SU-DHL-6 (cell line): ENCODE measurements around the gene DISP3.

Experiments
- H2AFZ ChIP-seq: fragments of 200-600 bp; sonication (generic); 2 replicates; pipeline ENCODE4 v1.6.1; 2014; ENCODE audit warnings: low read depth, mild to moderate bottlenecking, moderate library complexity, mixed read lengths, antibody characterized with exemption, low read length; ENCODE audit not compliant: severe bottlenecking
- H3F3A ChIP-seq: fragments of 200-600 bp; shearing (Covaris generic); 2 replicates; pipeline ENCODE4 v1.6.0; 2016; ENCODE audit warnings: antibody characterized with exemption, mild to moderate bottlenecking; ENCODE audit not compliant: insufficient read depth
- H3K27ac ChIP-seq: fragments of 200-600 bp; sonication (generic); 2 replicates; pipeline ENCODE4 v1.5.1; 2016; ENCODE audit warnings: low read depth, mild to moderate bottlenecking, low read length, moderate library complexity, mixed read lengths
- H3K27me3 ChIP-seq: fragments of 200-600 bp; sonication (generic), shearing (Covaris generic); 2 replicates; pipeline ENCODE4 v1.6.0; 2014; ENCODE audit warnings: mild to moderate bottlenecking, low read length
- H3K36me3 ChIP-seq: fragments of 200-600 bp; sonication (generic); 2 replicates; pipeline ENCODE4 v1.6.1; 2014; ENCODE audit warnings: mild to moderate bottlenecking, low read length, mixed read lengths
- H3K4me2 ChIP-seq: fragments of 300-600, 200-600 bp; shearing (Covaris generic), sonication (generic); 2 replicates; pipeline ENCODE4 v1.6.0; 2014; ENCODE audit warnings: low read length, low read depth, mild to moderate bottlenecking; ENCODE audit not compliant: poor library complexity, severe bottlenecking
- H3K4me3 ChIP-seq: fragments of 200-600 bp; sonication (generic); 2 replicates; pipeline ENCODE4 v1.5.1; 2014; ENCODE audit warnings: antibody characterized with exemption, low read length, mild to moderate bottlenecking, mixed read lengths; ENCODE audit not compliant: insufficient read depth, poor library complexity, severe bottlenecking
- H3K79me2 ChIP-seq: fragments of 200-600 bp; sonication (generic); 2 replicates; pipeline ENCODE4 v1.6.1; 2014; ENCODE audit warnings: mild to moderate bottlenecking, low read length, moderate library complexity; ENCODE audit not compliant: insufficient read depth
- H3K9ac ChIP-seq: fragments of 200-600 bp; sonication (generic); 2 replicates; pipeline ENCODE4 v1.7.0; 2014; ENCODE audit warnings: mild to moderate bottlenecking, low read length
- H3K9me2 ChIP-seq: fragments of 200-600 bp; sonication (generic); replicated peaks from 2 replicates; pipeline ENCODE4 v1.6.1; 2014; ENCODE audit warnings: low read length; ENCODE audit not compliant: insufficient read depth
- H3K9me3 ChIP-seq: fragments of 200-600 bp; sonication (generic); 2 replicates; pipeline ENCODE4 v1.6.1; 2014; ENCODE audit warnings: low read length, mixed read lengths; ENCODE audit not compliant: insufficient read depth
- H4K20me1 ChIP-seq: fragments of 200-600 bp; sonication (generic); 2 replicates; pipeline ENCODE4 v1.6.1; 2014; ENCODE audit warnings: low read depth, mild to moderate bottlenecking, antibody characterized with exemption, low read length, moderate library complexity, mixed read lengths
- CTCF ChIP-seq: fragments of 200-600 bp; sonication (generic); IDR thresholded peaks from one replicate; pipeline ENCODE4 v1.5.1; 2017; ENCODE audit warnings: antibody characterized with exemption, mild to moderate bottlenecking, low read length, moderate library complexity; ENCODE audit not compliant: insufficient read depth, poor library complexity, severe bottlenecking
- EZH2phosphoT487 ChIP-seq: fragments of 200-600 bp; sonication (generic), shearing (Covaris generic); conservative IDR thresholded peaks from 2 replicates; pipeline ENCODE4 v1.6.1; 2018; ENCODE audit warnings: mild to moderate bottlenecking, antibody characterized with exemption, low read length, moderate library complexity, mixed read lengths

The DISP3 gene

DNA sequence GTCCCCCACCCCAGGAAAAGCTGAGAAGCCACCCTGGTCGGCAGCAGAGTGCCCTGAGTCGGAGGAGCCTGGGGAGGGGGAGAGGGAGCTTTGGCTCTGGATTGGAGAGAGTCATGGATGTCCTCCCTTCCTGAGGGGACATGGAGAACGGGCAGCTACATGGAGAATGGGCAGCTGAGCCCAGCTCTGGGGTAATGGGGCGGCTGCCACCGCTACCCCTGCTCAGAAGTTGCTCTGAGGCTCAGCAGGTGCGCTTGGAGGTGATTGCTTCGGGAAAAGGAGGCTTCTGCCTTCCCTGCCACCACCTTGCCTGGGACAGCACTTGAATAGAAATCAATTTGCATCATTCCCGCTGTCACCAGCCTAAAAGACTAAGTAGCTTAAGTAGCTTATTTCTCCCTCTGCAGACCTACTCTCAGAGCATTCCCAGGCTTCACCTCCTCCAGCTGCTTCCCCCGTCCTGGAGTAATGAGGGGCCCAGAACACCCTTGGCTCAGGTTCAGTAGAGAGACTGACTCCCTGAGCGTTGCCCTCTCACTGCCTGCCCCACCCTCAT lies 8.3 kb downstream of the DISP3 start:
- no peaks in the 10 kb centered on the region for H3K27me3 ChIP-seq
- H3F3A ChIP-seq = no peaks in the 10 kb centered on the region
- no peaks in the 10 kb centered on the region for H3K79me2 ChIP-seq
- H3K4me2 ChIP-seq = no peak overlapping the region
- no peaks in the 10 kb centered on the region for H3K36me3 ChIP-seq
- H3K9ac ChIP-seq = no peak overlapping the region
- H2AFZ ChIP-seq = no peak overlapping the region
- no peaks in the 10 kb centered on the region for H4K20me1 ChIP-seq
- H3K9me3 ChIP-seq = no peaks in the 10 kb centered on the region
- no peaks in the 10 kb centered on the region for H3K9me2 ChIP-seq
- H3K4me3 ChIP-seq = no peak overlapping the region
- TF ChIP-seq EZH2phosphoT487 (no peak), CTCF (no peak)
- no peak overlapping the region for H3K27ac ChIP-seq

DNA sequence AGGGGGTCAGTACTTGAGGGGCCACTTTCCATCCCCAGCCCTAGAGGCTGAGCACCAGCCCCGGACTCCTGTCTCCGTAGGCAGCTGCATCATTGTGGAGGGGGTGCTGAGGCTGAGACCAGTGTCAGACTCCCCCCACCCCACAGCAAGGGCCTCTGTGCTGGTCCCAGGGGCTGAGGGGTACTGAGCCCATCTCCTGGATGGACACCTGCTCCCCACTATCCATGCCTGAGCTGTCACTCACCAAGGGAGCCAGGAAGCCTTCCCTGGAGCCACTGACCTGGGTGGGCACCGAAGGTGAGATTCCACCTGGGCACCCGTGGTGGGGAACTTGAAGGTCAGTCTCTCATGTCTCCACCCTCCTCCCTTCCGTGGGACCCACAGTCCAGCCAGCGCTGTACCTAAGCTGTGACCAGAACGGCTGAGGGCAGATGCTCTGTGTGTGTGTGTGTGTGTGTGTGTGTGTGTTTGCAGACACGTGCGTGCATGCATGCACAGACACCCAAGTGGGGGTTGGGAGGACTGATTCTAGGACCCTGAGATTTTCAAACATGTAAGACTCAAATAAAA lies 9.3 kb downstream of the DISP3 start:
- Histone ChIP-seq H4K20me1 (no peaks in the 10 kb centered on the region), H3K9me2 (no peaks in the 10 kb centered on the region), H3K9ac (no peak overlapping the region), H3K27me3 (no peaks in the 10 kb centered on the region), H3K9me3 (no peaks in the 10 kb centered on the region), H3F3A (no peaks in the 10 kb centered on the region), H3K27ac (no peak overlapping the region), H3K79me2 (no peaks in the 10 kb centered on the region), H3K4me2 (no peak overlapping the region), H3K4me3 (no peak overlapping the region), H2AFZ (no peak overlapping the region), H3K36me3 (no peaks in the 10 kb centered on the region)
- no peak for TF ChIP-seq CTCF
- TF ChIP-seq EZH2phosphoT487 = no peak

DNA sequence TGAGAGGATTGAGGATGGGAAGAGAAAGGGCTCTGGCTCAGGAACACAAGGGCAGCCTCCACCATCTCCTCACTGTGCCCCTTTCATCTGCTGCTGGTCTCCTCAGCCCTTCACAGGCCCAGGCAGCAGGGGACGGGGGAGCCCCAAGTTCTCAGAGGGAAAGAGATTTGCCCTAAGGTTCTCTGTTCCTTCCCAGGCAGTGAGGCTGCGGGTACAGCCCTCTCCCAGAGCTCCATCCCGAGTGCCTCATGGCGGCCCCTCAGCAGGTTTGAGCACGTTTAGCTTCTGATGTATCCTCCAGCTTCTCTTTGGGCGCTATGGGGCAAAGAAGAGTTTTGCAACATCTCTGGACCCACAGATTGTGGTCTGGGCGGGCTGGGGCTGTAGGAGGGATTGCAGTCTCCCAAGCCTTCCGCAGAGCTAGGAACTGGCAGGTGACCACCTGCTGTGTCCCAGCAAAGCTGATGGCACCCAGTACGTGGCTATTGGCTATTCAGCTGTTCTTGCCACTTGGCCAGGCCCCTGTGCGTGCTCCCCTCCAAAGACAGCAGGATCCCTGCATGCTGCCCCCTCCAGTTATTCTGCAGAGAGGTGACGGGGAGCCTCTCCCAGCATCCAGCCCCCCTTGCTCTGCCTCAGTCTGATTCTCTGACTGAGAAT lies 10.1 kb downstream of the DISP3 start:
- no peak for TF ChIP-seq EZH2phosphoT487
- no peak for TF ChIP-seq CTCF
- Histone ChIP-seq H3K4me2 (no peak overlapping the region), H4K20me1 (no peaks in the 10 kb centered on the region), H3F3A (no peaks in the 10 kb centered on the region), H2AFZ (no peak overlapping the region), H3K27me3 (no peaks in the 10 kb centered on the region), H3K79me2 (no peaks in the 10 kb centered on the region), H3K27ac (no peak overlapping the region), H3K36me3 (no peaks in the 10 kb centered on the region), H3K9ac (no peak overlapping the region), H3K9me3 (no peaks in the 10 kb centered on the region), H3K4me3 (no peak overlapping the region), H3K9me2 (no peaks in the 10 kb centered on the region)
